Measurements from ENCODE around the gene TSPAN32.

Gene TSPAN32

GRCh38 chr11:2258501-2259465, 43.0 kb upstream of the TSPAN32 start:
- TF ChIP-seq CREB1 (IDR thresholded peaks at IDR 0.05; ENCODE audit: low read depth) (no peak), USF1 (IDR thresholded peaks at IDR 0.05) (no peak), TAF1 (IDR thresholded peaks at IDR 0.05; ENCODE audit: low read depth) (no peak), EP300 (IDR thresholded peaks at IDR 0.05; ENCODE audit: borderline replicate concordance) (no peak), FOXM1 (IDR thresholded peaks at IDR 0.05; ENCODE audit: borderline replicate concordance, low read depth) (no peak), YY1 (IDR thresholded peaks at IDR 0.05; ENCODE audit: low read depth) (no peak), TCF12 (IDR thresholded peaks at IDR 0.05; ENCODE audit: low read depth) (no peak), EGR1 (IDR thresholded peaks at IDR 0.05) (no peak)

DNA sequence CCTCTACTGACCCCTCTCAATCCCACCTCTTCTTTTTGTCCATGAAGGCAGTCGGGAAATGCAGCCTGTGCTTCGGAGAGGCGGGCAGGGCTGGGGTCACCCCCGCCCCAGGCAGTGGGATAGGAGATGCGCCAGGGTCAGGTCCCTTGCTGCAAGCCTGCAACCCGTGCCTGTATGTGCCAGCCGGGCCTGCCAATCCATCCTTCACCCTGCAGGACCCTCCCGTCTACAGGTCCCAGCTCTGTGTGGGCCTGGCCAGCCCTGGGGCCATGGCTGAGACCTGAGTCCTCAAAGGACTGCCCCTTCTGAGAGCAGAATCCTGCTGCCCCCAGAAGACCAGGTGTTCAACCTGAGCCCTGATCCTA, 42.4 kb upstream of the TSPAN32 start:
- TF ChIP-seq TAF1 (IDR thresholded peaks at IDR 0.05; ENCODE audit: low read depth) (no peak), USF1 (IDR thresholded peaks at IDR 0.05) (no peak), CEBPB (IDR thresholded peaks at IDR 0.05) (no peak), MAX (IDR thresholded peaks at IDR 0.05) (no peak), EP300 (IDR thresholded peaks at IDR 0.05; ENCODE audit: borderline replicate concordance) (no peak), YY1 (IDR thresholded peaks at IDR 0.05; ENCODE audit: low read depth) (no peak), RAD21 (IDR thresholded peaks at IDR 0.05; ENCODE audit: low read depth) (no peak)

DNA sequence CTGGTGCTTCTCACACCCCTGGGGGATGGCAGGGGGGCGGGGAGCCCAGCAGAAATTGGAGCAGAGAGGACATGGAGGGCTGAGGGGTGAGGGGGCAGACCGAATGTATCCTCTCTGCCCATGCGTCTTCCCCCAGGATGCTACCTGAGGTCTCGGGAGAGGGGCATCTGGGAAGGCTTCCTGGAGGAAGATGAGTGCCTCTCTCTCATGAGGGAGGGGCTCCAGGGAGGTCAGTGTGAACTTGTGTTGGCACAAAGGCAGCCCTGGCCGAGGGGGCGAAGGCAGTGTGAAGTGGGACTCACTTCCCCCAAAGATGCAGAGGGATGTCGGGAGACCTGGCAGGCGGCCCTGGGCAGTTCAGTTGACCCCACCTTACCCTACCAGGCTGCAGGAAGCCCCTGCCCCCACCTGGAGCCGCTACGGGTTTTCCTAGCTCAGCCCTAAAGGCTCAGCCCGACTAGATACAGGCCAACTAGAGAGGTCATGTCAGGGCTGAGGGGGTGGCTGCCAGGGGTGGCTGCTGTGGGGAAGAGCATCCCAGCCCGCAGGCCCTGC, 41.8 kb upstream of the TSPAN32 start:
- TF ChIP-seq MAX (IDR thresholded peaks at IDR 0.05) (no peak), RAD21 (IDR thresholded peaks at IDR 0.05; ENCODE audit: low read depth) (no peak), CEBPB (IDR thresholded peaks at IDR 0.05) (no peak), EP300 (IDR thresholded peaks at IDR 0.05; ENCODE audit: borderline replicate concordance) (no peak), FOXM1 (IDR thresholded peaks at IDR 0.05; ENCODE audit: borderline replicate concordance, low read depth) (no peak), TEAD4 (IDR thresholded peaks at IDR 0.05) (no peak), YY1 (IDR thresholded peaks at IDR 0.05; ENCODE audit: low read depth) (no peak), TAF1 (IDR thresholded peaks at IDR 0.05; ENCODE audit: low read depth) (no peak), USF1 (IDR thresholded peaks at IDR 0.05) (no peak), ZBTB7A (IDR thresholded peaks at IDR 0.05; ENCODE audit: low read depth) (no peak), CREB1 (IDR thresholded peaks at IDR 0.05; ENCODE audit: low read depth) (no peak), NFIC (IDR thresholded peaks at IDR 0.05) (no peak), TCF12 (IDR thresholded peaks at IDR 0.05; ENCODE audit: low read depth) (no peak), EGR1 (IDR thresholded peaks at IDR 0.05) (no peak)
- TF ChIP-seq, protein P1, sequence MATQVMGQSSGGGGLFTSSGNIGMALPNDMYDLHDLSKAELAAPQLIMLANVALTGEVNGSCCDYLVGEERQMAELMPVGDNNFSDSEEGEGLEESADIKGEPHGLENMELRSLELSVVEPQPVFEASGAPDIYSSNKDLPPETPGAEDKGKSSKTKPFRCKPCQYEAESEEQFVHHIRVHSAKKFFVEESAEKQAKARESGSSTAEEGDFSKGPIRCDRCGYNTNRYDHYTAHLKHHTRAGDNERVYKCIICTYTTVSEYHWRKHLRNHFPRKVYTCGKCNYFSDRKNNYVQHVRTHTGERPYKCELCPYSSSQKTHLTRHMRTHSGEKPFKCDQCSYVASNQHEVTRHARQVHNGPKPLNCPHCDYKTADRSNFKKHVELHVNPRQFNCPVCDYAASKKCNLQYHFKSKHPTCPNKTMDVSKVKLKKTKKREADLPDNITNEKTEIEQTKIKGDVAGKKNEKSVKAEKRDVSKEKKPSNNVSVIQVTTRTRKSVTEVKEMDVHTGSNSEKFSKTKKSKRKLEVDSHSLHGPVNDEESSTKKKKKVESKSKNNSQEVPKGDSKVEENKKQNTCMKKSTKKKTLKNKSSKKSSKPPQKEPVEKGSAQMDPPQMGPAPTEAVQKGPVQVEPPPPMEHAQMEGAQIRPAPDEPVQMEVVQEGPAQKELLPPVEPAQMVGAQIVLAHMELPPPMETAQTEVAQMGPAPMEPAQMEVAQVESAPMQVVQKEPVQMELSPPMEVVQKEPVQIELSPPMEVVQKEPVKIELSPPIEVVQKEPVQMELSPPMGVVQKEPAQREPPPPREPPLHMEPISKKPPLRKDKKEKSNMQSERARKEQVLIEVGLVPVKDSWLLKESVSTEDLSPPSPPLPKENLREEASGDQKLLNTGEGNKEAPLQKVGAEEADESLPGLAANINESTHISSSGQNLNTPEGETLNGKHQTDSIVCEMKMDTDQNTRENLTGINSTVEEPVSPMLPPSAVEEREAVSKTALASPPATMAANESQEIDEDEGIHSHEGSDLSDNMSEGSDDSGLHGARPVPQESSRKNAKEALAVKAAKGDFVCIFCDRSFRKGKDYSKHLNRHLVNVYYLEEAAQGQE (IDR thresholded peaks at IDR 0.05; ENCODE audit: low read depth): no peak

- no peak for TF ChIP-seq YY1 (IDR thresholded peaks at IDR 0.05; ENCODE audit: low read depth)
- TF ChIP-seq MAX (IDR thresholded peaks at IDR 0.05): no peak
- TF ChIP-seq, protein P1 (IDR thresholded peaks at IDR 0.05; ENCODE audit: low read depth): no peak
- TF ChIP-seq NFIC (IDR thresholded peaks at IDR 0.05): no peak
- TF ChIP-seq CEBPB (IDR thresholded peaks at IDR 0.05): no peak
- TF ChIP-seq USF1 (IDR thresholded peaks at IDR 0.05): no peak
- no peak for TF ChIP-seq TCF12 (IDR thresholded peaks at IDR 0.05; ENCODE audit: low read depth)
- TF ChIP-seq TEAD4 (IDR thresholded peaks at IDR 0.05): no peak
- no peak for TF ChIP-seq EGR1 (IDR thresholded peaks at IDR 0.05)
- TF ChIP-seq RAD21 (IDR thresholded peaks at IDR 0.05; ENCODE audit: low read depth): no peak
- no peak for TF ChIP-seq CREB1 (IDR thresholded peaks at IDR 0.05; ENCODE audit: low read depth)
- TF ChIP-seq FOXM1 (IDR thresholded peaks at IDR 0.05; ENCODE audit: borderline replicate concordance, low read depth): no peak
- no peak for TF ChIP-seq EP300 (IDR thresholded peaks at IDR 0.05; ENCODE audit: borderline replicate concordance)
- no peak for TF ChIP-seq ZBTB7A (IDR thresholded peaks at IDR 0.05; ENCODE audit: low read depth)
- no peak for TF ChIP-seq TAF1 (IDR thresholded peaks at IDR 0.05; ENCODE audit: low read depth)
Observed at GRCh38 chr11:2260491-2261364, 41.1 kb upstream of the TSPAN32 start.

All from Ishikawa (cell line).